Measurements from ENCODE around the gene PPM1H.

- no peak for TF ChIP-seq CTCF (IDR thresholded peaks at IDR 0.05; ENCODE audit: low read depth, low read length)
- TF ChIP-seq MYC (IDR thresholded peaks at IDR 0.05; ENCODE audit: low read depth, low read length) = no peak
- TF ChIP-seq MAX (IDR thresholded peaks at IDR 0.05; ENCODE audit: low read depth, low read length) = no peak
Measured at GRCh38 chr12:62839869-62840660, 94.9 kb downstream of the PPM1H start.
